ENCODE measurements around the gene SPHKAP.

SPHKAP gene

GRCh38 chr2:228067309-228067708 lies 114.2 kb downstream of the SPHKAP start:
- Histone ChIP-seq H3K4me1 (ENCODE audit: insufficient read depth, low read length, severe bottlenecking) (no peaks in the 10 kb centered on the region), H3K4me3 (ENCODE audit: low read depth, low read length, poor library complexity, severe bottlenecking) (no peak overlapping the region), H3K79me2 (ENCODE audit: insufficient read depth, low read length) (no peaks in the 10 kb centered on the region), H3F3A (ENCODE audit: insufficient read depth, low read length) (no peaks in the 10 kb centered on the region), H4K20me1 (ENCODE audit: insufficient read depth, low read length) (no peaks in the 10 kb centered on the region), H2AFZ (ENCODE audit: low read length) (no peak overlapping the region), H3K9ac (ENCODE audit: low read length) (no peak overlapping the region), H3K27me3 (ENCODE audit: insufficient read depth, low read length) (no peaks in the 10 kb centered on the region), H3K9me3 (ENCODE audit: low read length) (no peaks in the 10 kb centered on the region), H3K4me2 (ENCODE audit: low read length) (no peak overlapping the region), H3K27ac (ENCODE audit: low read depth, low read length, poor library complexity, severe bottlenecking) (no peak overlapping the region), H3K9me2 (ENCODE audit: low read depth, low read length) (no peaks in the 10 kb centered on the region), H3K36me3 (ENCODE audit: insufficient read depth, low read length) (no peaks in the 10 kb centered on the region)
- TF ChIP-seq CTCF (IDR thresholded peaks at IDR 0.05; ENCODE audit: low read length), result no peak
- no peak for TF ChIP-seq EZH2 (IDR thresholded peaks at IDR 0.05; ENCODE audit: borderline replicate concordance, low read length)

- no peak overlapping the region for H3K4me3 ChIP-seq (ENCODE audit: low read depth, low read length, poor library complexity, severe bottlenecking)
- H3F3A ChIP-seq (ENCODE audit: insufficient read depth, low read length), result no peaks in the 10 kb centered on the region
- no peaks in the 10 kb centered on the region for H3K36me3 ChIP-seq (ENCODE audit: insufficient read depth, low read length)
- no peaks in the 10 kb centered on the region for H3K9me2 ChIP-seq (ENCODE audit: low read depth, low read length)
- no peak overlapping the region for H3K27ac ChIP-seq (ENCODE audit: low read depth, low read length, poor library complexity, severe bottlenecking)
- no peak overlapping the region for H3K4me2 ChIP-seq (ENCODE audit: low read length)
- no peaks in the 10 kb centered on the region for H3K27me3 ChIP-seq (ENCODE audit: insufficient read depth, low read length)
- no peaks in the 10 kb centered on the region for H3K4me1 ChIP-seq (ENCODE audit: insufficient read depth, low read length, severe bottlenecking)
- no peaks in the 10 kb centered on the region for H3K9me3 ChIP-seq (ENCODE audit: low read length)
- TF ChIP-seq CTCF (IDR thresholded peaks at IDR 0.05; ENCODE audit: low read length) (no peak), EZH2 (IDR thresholded peaks at IDR 0.05; ENCODE audit: borderline replicate concordance, low read length) (no peak)
- H4K20me1 ChIP-seq (ENCODE audit: insufficient read depth, low read length), result no peaks in the 10 kb centered on the region
- H3K9ac ChIP-seq (ENCODE audit: low read length), result no peak overlapping the region
- H2AFZ ChIP-seq (ENCODE audit: low read length), result no peak overlapping the region
- no peaks in the 10 kb centered on the region for H3K79me2 ChIP-seq (ENCODE audit: insufficient read depth, low read length)
These were observed 115.2 kb downstream of the SPHKAP start for GRCh38 chr2:228066126-228066798.

- H3K9me2 ChIP-seq (ENCODE audit: low read depth, low read length), result no peaks in the 10 kb centered on the region
- no peak overlapping the region for H2AFZ ChIP-seq (ENCODE audit: low read length)
- no peaks in the 10 kb centered on the region for H3F3A ChIP-seq (ENCODE audit: insufficient read depth, low read length)
- H3K9me3 ChIP-seq (ENCODE audit: low read length), result no peaks in the 10 kb centered on the region
- TF ChIP-seq EZH2 (IDR thresholded peaks at IDR 0.05; ENCODE audit: borderline replicate concordance, low read length) (no peak), CTCF (IDR thresholded peaks at IDR 0.05; ENCODE audit: low read length) (no peak)
- H3K79me2 ChIP-seq (ENCODE audit: insufficient read depth, low read length), result no peaks in the 10 kb centered on the region
- no peak overlapping the region for H3K4me3 ChIP-seq (ENCODE audit: low read depth, low read length, poor library complexity, severe bottlenecking)
- no peaks in the 10 kb centered on the region for H3K4me1 ChIP-seq (ENCODE audit: insufficient read depth, low read length, severe bottlenecking)
- no peak overlapping the region for H3K27ac ChIP-seq (ENCODE audit: low read depth, low read length, poor library complexity, severe bottlenecking)
- no peaks in the 10 kb centered on the region for H3K36me3 ChIP-seq (ENCODE audit: insufficient read depth, low read length)
- H4K20me1 ChIP-seq (ENCODE audit: insufficient read depth, low read length), result no peaks in the 10 kb centered on the region
- no peaks in the 10 kb centered on the region for H3K27me3 ChIP-seq (ENCODE audit: insufficient read depth, low read length)
- no peak overlapping the region for H3K4me2 ChIP-seq (ENCODE audit: low read length)
- H3K9ac ChIP-seq (ENCODE audit: low read length), result no peak overlapping the region
These were observed 115.8 kb downstream of the SPHKAP start for GRCh38 chr2:228065686-228066085.
